Peyer's patch (tissue), 4 donors: ENCODE measurements around the gene WNT9B. TPM values are rescaled to one million over a fixed set of nuclear protein-coding genes. Genes with fewer than 3 reads are reported as not detected.

ENCODE experiments used
- DNase-seq, 3 donors: peaks; one replicate each; pipeline ENCODE4 v3.0.0-alpha.2; 2017 to 2019
- H3K27ac ChIP-seq, 4 donors: fragments of 200-600 bp; sonication (generic); one replicate each; pipeline ENCODE4 v1.5.1; 2016 to 2019
- H3K27me3 ChIP-seq, 2 donors: fragments of 200-600 bp; sonication (generic); one replicate each; pipeline ENCODE4 v1.5.1; 2019
- H3K36me3 ChIP-seq, 3 donors: fragments of 200-600 bp; sonication (generic); one replicate each; pipeline ENCODE4 v1.5.1; 2016 to 2019
- H3K4me1 ChIP-seq, 4 donors: fragments of 200-600 bp; sonication (generic); one replicate each; pipeline ENCODE4 v1.5.1; 2016 to 2019
- H3K4me3 ChIP-seq, 4 donors: fragments of 200-600 bp; sonication (generic); 1 replicate in 3 of 4; 2 replicates in 1 of 4; pipeline ENCODE4 v1.5.1; 2016 to 2019; ENCODE audit warnings: mild to moderate bottlenecking in 1 of 4
- H3K9me3 ChIP-seq, 4 donors: fragments of 200-600 bp; sonication (generic); one replicate each; pipeline ENCODE4 v1.5.1; 2016 to 2019; ENCODE audit warnings: mild to moderate bottlenecking in 1 of 4
- CTCF ChIP-seq, 6 experiments: fragments of 450-650 bp in 4 of 6; fragments of 200-600 bp in 2 of 6; sonication (generic) in 1 of 6; IDR thresholded peaks; one replicate each; pipeline ENCODE4 v1.5.1; 2017 to 2019; ENCODE audit warnings: antibody characterized with exemption in 6 of 6, mild to moderate bottlenecking in 3 of 6, moderate library complexity in 1 of 6
- POLR2A ChIP-seq, 2 donors: fragments of 450-650 bp; IDR thresholded peaks; one replicate each; pipeline ENCODE4 v1.5.1; 2017; ENCODE audit warnings: antibody characterized with exemption in 2 of 2, mild to moderate bottlenecking in 2 of 2, moderate library complexity in 2 of 2
- total RNA-seq, 4 donors: library from RNA; depleted of rRNA; stranded (reverse); fragments of >200 nt; gene quantifications; one replicate each; pipeline ENCODE4 v1.1.0, GENCODE V29; 2016

The WNT9B gene
- total RNA-seq, 4 donors from 2014 or later: 0.67 TPM; not detected in 3

- Histone ChIP-seq H3K4me3 (no peak overlapping the region), H3K27me3 (peaks cover 0 to 17% of the 10 kb centered on the region in 2 donors), H3K27ac (no peak overlapping the region), H3K9me3 (no peaks in the 10 kb centered on the region), H3K4me1 (peaks cover 0 to 16% (median 7%) of the 10 kb centered on the region in 4 donors), H3K36me3 (no peaks in the 10 kb centered on the region)
- DNase-seq: no peak
- no peak for TF ChIP-seq POLR2A (IDR thresholded peaks at IDR 0.05)
- no peak for TF ChIP-seq CTCF (IDR thresholded peaks at IDR 0.05)
Measured at GRCh38 chr17:46848534-46848933, 2.8 kb upstream of the WNT9B start.

GRCh38 chr17:46850688-46851028 is 725 bp upstream of the WNT9B start:
- Histone ChIP-seq H3K27me3 (peaks cover 0 to 17% of the 10 kb centered on the region in 2 donors), H3K27ac (no peak overlapping the region), H3K36me3 (no peaks in the 10 kb centered on the region), H3K4me3 (peak overlapping the region in 3 of 4 donors; percentile 24 to 61 (median 59)), H3K9me3 (no peaks in the 10 kb centered on the region), H3K4me1 (peaks cover 0 to 16% (median 7%) of the 10 kb centered on the region in 4 donors)
- no peak for DNase-seq
- TF ChIP-seq CTCF (IDR thresholded peaks at IDR 0.05): no peak
- TF ChIP-seq POLR2A (IDR thresholded peaks at IDR 0.05): no peak

- Histone ChIP-seq H3K27me3 (peaks cover 0 to 17% of the 10 kb centered on the region in 2 donors), H3K36me3 (no peaks in the 10 kb centered on the region), H3K27ac (no peak overlapping the region), H3K4me1 (peaks cover 0 to 16% (median 7%) of the 10 kb centered on the region in 4 donors), H3K4me3 (no peak overlapping the region), H3K9me3 (no peaks in the 10 kb centered on the region)
- peak in 1 of 3 donors; percentile 0 for DNase-seq
- no peak for TF ChIP-seq CTCF (IDR thresholded peaks at IDR 0.05)
- TF ChIP-seq POLR2A (IDR thresholded peaks at IDR 0.05): no peak
Measured at GRCh38 chr17:46853896-46854444, 2.6 kb downstream of the WNT9B start.

- H3K27ac ChIP-seq: no peak overlapping the region
- no peak overlapping the region for H3K4me3 ChIP-seq
- DNase-seq: no peak
- peaks cover 0 to 17% of the 10 kb centered on the region in 2 donors for H3K27me3 ChIP-seq
- no peak for TF ChIP-seq CTCF (IDR thresholded peaks at IDR 0.05)
- TF ChIP-seq POLR2A (IDR thresholded peaks at IDR 0.05): no peak
- no peaks in the 10 kb centered on the region for H3K9me3 ChIP-seq
- peaks cover 0 to 16% (median 7%) of the 10 kb centered on the region in 4 donors for H3K4me1 ChIP-seq
- H3K36me3 ChIP-seq: no peaks in the 10 kb centered on the region
Measured at GRCh38 chr17:46854515-46854914, 3.1 kb downstream of the WNT9B start.

GRCh38 chr17:46854948-46855347 is 3.6 kb downstream of the WNT9B start:
- H3K4me1 ChIP-seq: peaks cover 0 to 16% (median 7%) of the 10 kb centered on the region in 4 donors
- TF ChIP-seq POLR2A (IDR thresholded peaks at IDR 0.05): no peak
- no peak for TF ChIP-seq CTCF (IDR thresholded peaks at IDR 0.05)
- no peak overlapping the region for H3K4me3 ChIP-seq
- no peaks in the 10 kb centered on the region for H3K36me3 ChIP-seq
- peaks cover 0 to 17% of the 10 kb centered on the region in 2 donors for H3K27me3 ChIP-seq
- no peak overlapping the region for H3K27ac ChIP-seq
- H3K9me3 ChIP-seq: no peaks in the 10 kb centered on the region
- no peak for DNase-seq

GRCh38 chr17:46857600-46857999 is 6.2 kb downstream of the WNT9B start:
- Histone ChIP-seq H3K27me3 (no peaks in the 10 kb centered on the region), H3K27ac (no peak overlapping the region), H3K4me1 (no peaks in the 10 kb centered on the region), H3K36me3 (no peaks in the 10 kb centered on the region), H3K9me3 (no peaks in the 10 kb centered on the region), H3K4me3 (no peak overlapping the region)
- TF ChIP-seq CTCF (IDR thresholded peaks at IDR 0.05) (no peak), POLR2A (IDR thresholded peaks at IDR 0.05) (no peak)
- no peak for DNase-seq
